WTC11 (cell line): Measurements from ENCODE around the gene ELAPOR1.

ENCODE experiments used
- ATF1 ChIP-seq: sonication (generic); formaldehyde crosslinking; IDR thresholded peaks from 2 replicates; pipeline ENCODE4 v1.8.1; 2023; ENCODE audit warnings: mild to moderate bottlenecking, moderate library complexity, missing genetic modification reagents
- ELF4 ChIP-seq: sonication (generic); formaldehyde crosslinking; IDR thresholded peaks from 2 replicates; pipeline ENCODE4 v1.8.1; 2022; ENCODE audit warnings: low read depth, mild to moderate bottlenecking, moderate library complexity, missing genetic modification reagents
- JAZF1 ChIP-seq: fragments of 250-450 bp; sonication (Bioruptor Pico); IDR thresholded peaks from 2 replicates; pipeline ENCODE4 v1.9.0; 2021; ENCODE audit warnings: moderate library complexity, mild to moderate bottlenecking, inconsistent platforms
- TP53 ChIP-seq: sonication (generic); formaldehyde crosslinking; IDR thresholded peaks from 2 replicates; pipeline ENCODE4 v1.8.1; 2023; ENCODE audit warnings: mild to moderate bottlenecking, missing genetic modification reagents
- ZBTB21 ChIP-seq: sonication (generic); formaldehyde crosslinking; IDR thresholded peaks from 2 replicates; pipeline ENCODE4 v1.8.1; 2023; ENCODE audit warnings: mild to moderate bottlenecking, missing genetic modification reagents, borderline replicate concordance
- TF ChIP-seq, protein P1 (sequence below): fragments of 200-600 bp; IDR thresholded peaks from 2 replicates; pipeline ENCODE4 v1.8.0; 2022; ENCODE audit warnings: antibody characterized with exemption
- TF ChIP-seq, protein P2 (sequence below): sonication (generic); formaldehyde crosslinking; IDR thresholded peaks from 2 replicates; pipeline ENCODE4 v1.8.1; 2022; ENCODE audit warnings: mild to moderate bottlenecking, missing genetic modification reagents, moderate library complexity, borderline replicate concordance
- TF ChIP-seq, protein P3 (sequence below): sonication (generic); formaldehyde crosslinking; IDR thresholded peaks from 2 replicates; pipeline ENCODE4 v1.8.0; 2022; ENCODE audit warnings: mild to moderate bottlenecking, missing genetic modification reagents
- TF ChIP-seq, protein P4 (sequence below): sonication (generic); formaldehyde crosslinking; IDR thresholded peaks from 2 replicates; pipeline ENCODE4 v1.8.1; 2023; ENCODE audit warnings: mild to moderate bottlenecking, missing genetic modification reagents, moderate library complexity

DNA sequence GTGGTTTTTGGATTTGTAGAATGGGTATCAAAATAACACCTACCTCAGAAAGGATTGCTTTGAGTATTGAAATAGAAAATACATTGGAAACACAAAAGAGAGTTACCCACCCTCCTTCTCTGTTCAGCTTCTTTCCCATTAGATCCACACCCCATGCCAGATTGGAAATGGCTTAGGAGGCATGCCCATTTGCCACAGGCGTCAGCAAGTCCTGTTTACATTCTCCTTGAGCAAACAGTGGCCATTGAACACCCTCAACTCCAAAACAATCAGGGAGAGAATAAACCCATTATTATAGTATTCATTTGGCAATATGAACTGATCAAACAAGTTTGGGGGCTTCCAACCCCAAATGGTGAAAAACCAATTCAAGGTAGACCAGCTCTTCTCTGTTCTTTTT, 2.4 kb downstream of the ELAPOR1 start:
- TF ChIP-seq, protein P1, sequence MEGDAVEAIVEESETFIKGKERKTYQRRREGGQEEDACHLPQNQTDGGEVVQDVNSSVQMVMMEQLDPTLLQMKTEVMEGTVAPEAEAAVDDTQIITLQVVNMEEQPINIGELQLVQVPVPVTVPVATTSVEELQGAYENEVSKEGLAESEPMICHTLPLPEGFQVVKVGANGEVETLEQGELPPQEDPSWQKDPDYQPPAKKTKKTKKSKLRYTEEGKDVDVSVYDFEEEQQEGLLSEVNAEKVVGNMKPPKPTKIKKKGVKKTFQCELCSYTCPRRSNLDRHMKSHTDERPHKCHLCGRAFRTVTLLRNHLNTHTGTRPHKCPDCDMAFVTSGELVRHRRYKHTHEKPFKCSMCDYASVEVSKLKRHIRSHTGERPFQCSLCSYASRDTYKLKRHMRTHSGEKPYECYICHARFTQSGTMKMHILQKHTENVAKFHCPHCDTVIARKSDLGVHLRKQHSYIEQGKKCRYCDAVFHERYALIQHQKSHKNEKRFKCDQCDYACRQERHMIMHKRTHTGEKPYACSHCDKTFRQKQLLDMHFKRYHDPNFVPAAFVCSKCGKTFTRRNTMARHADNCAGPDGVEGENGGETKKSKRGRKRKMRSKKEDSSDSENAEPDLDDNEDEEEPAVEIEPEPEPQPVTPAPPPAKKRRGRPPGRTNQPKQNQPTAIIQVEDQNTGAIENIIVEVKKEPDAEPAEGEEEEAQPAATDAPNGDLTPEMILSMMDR = no peak
- TF ChIP-seq ATF1 (CRISPR knock-in tag) (no peak), JAZF1 (CRISPR knock-in tag) (no peak), ZBTB21 (CRISPR knock-in tag) (no peak), ELF4 (CRISPR knock-in tag) (no peak), TP53 (no peak)
- TF ChIP-seq, protein P2, sequence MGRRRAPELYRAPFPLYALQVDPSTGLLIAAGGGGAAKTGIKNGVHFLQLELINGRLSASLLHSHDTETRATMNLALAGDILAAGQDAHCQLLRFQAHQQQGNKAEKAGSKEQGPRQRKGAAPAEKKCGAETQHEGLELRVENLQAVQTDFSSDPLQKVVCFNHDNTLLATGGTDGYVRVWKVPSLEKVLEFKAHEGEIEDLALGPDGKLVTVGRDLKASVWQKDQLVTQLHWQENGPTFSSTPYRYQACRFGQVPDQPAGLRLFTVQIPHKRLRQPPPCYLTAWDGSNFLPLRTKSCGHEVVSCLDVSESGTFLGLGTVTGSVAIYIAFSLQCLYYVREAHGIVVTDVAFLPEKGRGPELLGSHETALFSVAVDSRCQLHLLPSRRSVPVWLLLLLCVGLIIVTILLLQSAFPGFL (CRISPR knock-in tag) = no peak
- TF ChIP-seq, protein P3, sequence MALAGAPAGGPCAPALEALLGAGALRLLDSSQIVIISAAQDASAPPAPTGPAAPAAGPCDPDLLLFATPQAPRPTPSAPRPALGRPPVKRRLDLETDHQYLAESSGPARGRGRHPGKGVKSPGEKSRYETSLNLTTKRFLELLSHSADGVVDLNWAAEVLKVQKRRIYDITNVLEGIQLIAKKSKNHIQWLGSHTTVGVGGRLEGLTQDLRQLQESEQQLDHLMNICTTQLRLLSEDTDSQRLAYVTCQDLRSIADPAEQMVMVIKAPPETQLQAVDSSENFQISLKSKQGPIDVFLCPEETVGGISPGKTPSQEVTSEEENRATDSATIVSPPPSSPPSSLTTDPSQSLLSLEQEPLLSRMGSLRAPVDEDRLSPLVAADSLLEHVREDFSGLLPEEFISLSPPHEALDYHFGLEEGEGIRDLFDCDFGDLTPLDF (CRISPR knock-in tag) = no peak
- TF ChIP-seq, protein P4, sequence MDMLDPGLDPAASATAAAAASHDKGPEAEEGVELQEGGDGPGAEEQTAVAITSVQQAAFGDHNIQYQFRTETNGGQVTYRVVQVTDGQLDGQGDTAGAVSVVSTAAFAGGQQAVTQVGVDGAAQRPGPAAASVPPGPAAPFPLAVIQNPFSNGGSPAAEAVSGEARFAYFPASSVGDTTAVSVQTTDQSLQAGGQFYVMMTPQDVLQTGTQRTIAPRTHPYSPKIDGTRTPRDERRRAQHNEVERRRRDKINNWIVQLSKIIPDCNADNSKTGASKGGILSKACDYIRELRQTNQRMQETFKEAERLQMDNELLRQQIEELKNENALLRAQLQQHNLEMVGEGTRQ (CRISPR knock-in tag) = no peak
